HG03520 (cell line): ENCODE measurements around the gene MTCL1.

ENCODE experiments used
- ATAC-seq: cut with Tn5 transposase; IDR thresholded peaks from one replicate; pipeline ENCODE4 v1.9.1; 2021; ENCODE audit warnings: mild to moderate bottlenecking, moderate library complexity; ENCODE audit not compliant: unreplicated experiment

The MTCL1 gene

GRCh38 chr18:8686611-8687010 lies 18.7 kb upstream of the MTCL1 start:
- no peak for ATAC-seq

GRCh38 chr18:8688216-8688800 lies 17.0 kb upstream of the MTCL1 start:
- no peak for ATAC-seq

GRCh38 chr18:8688816-8689215 lies 16.5 kb upstream of the MTCL1 start:
- no peak for ATAC-seq

- no peak for ATAC-seq
Measured at GRCh38 chr18:8689517-8689916, 15.8 kb upstream of the MTCL1 start.

- ATAC-seq: no peak
Measured at GRCh38 chr18:8694891-8695290, 10.5 kb upstream of the MTCL1 start.

GRCh38 chr18:8695932-8696517 lies 9.3 kb upstream of the MTCL1 start:
- no peak for ATAC-seq

- ATAC-seq: peak; percentile 64
Measured at GRCh38 chr18:8696749-8697211, 8.6 kb upstream of the MTCL1 start.

- no peak for ATAC-seq
Measured at GRCh38 chr18:8699126-8699525, 6.2 kb upstream of the MTCL1 start.

GRCh38 chr18:8699948-8700347 lies 5.4 kb upstream of the MTCL1 start:
- no peak for ATAC-seq

- ATAC-seq: no peak
Measured at GRCh38 chr18:8701546-8702118, 3.7 kb upstream of the MTCL1 start.

- no peak for ATAC-seq
Measured at GRCh38 chr18:8702668-8703067, 2.7 kb upstream of the MTCL1 start.

GRCh38 chr18:8703092-8703709 lies 2.2 kb upstream of the MTCL1 start:
- no peak for ATAC-seq

GRCh38 chr18:8703781-8704301 lies 1.5 kb upstream of the MTCL1 start:
- ATAC-seq: no peak

- ATAC-seq: peak; percentile 70
Measured at GRCh38 chr18:8704361-8705237, 757 bp upstream of the MTCL1 start.

- ATAC-seq: peak; percentile 2
Measured at GRCh38 chr18:8705961-8706790, 820 bp downstream of the MTCL1 start.

- ATAC-seq: no peak
Measured at GRCh38 chr18:8706791-8707555, 1.6 kb downstream of the MTCL1 start.

- no peak for ATAC-seq
Measured at GRCh38 chr18:8707556-8708300, 2.4 kb downstream of the MTCL1 start.

- ATAC-seq: no peak
Measured at GRCh38 chr18:8708670-8709069, 3.3 kb downstream of the MTCL1 start.
